GDM1 (cell line): Measurements from ENCODE around the gene SUDS3.

Experiments
- DNase-seq: peaks from one replicate; lab custom pipeline; 2025; lab: John Stamatoyannopoulos, UW

Gene SUDS3

GRCh38 chr12:118447181-118447580, 70.8 kb downstream of the SUDS3 start:
- no peak for DNase-seq

- no peak for DNase-seq
Observed at GRCh38 chr12:118448341-118448740, 72.0 kb downstream of the SUDS3 start.

- no peak for DNase-seq
Observed at GRCh38 chr12:118455327-118455726, 79.0 kb downstream of the SUDS3 start.

- no peak for DNase-seq
Observed at GRCh38 chr12:118456741-118457140, 80.4 kb downstream of the SUDS3 start.

GRCh38 chr12:118459110-118459509, 82.8 kb downstream of the SUDS3 start:
- no peak for DNase-seq

- DNase-seq = no peak
Observed at GRCh38 chr12:118463677-118464076, 87.3 kb downstream of the SUDS3 start.

- DNase-seq = no peak
Observed at GRCh38 chr12:118465706-118466105, 89.4 kb downstream of the SUDS3 start.
